ENCODE measurements around the gene EFHD2.

The EFHD2 gene

DNA sequence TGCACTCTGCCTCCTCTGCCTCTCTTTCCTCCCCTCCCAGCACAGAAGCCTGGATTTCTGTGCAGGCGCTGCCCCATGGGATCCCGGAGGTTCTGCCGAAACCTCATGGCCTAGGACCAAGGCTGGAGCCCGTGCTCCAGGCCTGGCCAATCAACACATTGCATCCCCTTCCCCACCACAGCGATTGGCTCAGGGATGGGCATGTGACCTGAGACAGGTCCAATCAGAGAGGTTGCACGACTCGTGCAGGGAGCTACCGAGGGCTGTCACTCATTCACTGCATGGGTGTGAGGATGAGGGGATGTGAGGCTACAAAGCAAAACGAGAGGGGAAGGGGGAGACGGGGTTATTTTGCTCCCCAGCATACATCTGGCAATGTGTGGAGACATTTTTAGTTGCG lies 62.9 kb downstream of the EFHD2 start:
- Histone ChIP-seq H3K4me3 (no peak overlapping the region), H3K9me3 (no peaks in the 10 kb centered on the region), H3K27ac (no peak overlapping the region), H3K36me3 (no peaks in the 10 kb centered on the region), H3K27me3 (no peaks in the 10 kb centered on the region), H3K4me1 (no peaks in the 10 kb centered on the region)
- intact Hi-C loops (cut with DNase I; ENCODE audit: low total_unique reads), result no loop called here
- no peak for DNase-seq
- TF ChIP-seq, protein P1, sequence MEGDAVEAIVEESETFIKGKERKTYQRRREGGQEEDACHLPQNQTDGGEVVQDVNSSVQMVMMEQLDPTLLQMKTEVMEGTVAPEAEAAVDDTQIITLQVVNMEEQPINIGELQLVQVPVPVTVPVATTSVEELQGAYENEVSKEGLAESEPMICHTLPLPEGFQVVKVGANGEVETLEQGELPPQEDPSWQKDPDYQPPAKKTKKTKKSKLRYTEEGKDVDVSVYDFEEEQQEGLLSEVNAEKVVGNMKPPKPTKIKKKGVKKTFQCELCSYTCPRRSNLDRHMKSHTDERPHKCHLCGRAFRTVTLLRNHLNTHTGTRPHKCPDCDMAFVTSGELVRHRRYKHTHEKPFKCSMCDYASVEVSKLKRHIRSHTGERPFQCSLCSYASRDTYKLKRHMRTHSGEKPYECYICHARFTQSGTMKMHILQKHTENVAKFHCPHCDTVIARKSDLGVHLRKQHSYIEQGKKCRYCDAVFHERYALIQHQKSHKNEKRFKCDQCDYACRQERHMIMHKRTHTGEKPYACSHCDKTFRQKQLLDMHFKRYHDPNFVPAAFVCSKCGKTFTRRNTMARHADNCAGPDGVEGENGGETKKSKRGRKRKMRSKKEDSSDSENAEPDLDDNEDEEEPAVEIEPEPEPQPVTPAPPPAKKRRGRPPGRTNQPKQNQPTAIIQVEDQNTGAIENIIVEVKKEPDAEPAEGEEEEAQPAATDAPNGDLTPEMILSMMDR (IDR thresholded peaks at IDR 0.05), result no peak

DNA sequence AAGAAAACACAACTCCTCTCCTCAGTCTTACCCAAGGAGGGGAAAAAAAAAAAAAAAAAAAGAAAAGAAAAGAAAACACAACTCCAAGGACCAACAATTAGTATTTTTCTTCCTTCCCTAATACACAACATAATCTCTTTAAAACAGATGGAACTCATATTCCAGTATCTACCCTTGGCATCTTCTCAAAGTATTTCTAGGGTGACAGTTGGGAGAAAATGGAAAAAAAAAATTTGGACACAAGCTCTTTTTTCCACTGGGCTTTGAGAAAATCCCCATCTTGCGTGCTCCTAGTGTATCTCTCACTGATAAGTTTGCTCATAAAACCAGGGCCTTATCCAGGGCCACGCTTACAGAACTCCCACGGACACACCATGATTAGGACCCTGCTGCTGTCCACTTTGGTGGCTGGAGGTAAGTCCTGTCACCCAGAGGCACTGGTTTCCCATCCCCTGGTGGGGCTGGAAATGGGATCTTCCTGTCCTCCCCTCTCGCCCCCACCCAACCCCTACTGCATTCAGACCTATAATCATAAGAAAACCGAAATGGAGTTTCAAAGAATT lies 66.1 kb downstream of the EFHD2 start, which contains the start of gene CELA2B:
CELA2B (plus strand) TSS at position 353 of the 563 bp plus-strand sequence; CDS start at position 375, 22 bp downstream.
- H3K27ac ChIP-seq, result no peak within 1 kb of the TSS
- H3K4me3 ChIP-seq, result no peak within 1 kb of the TSS
- intact Hi-C loops (cut with DNase I; ENCODE audit: low total_unique reads), result no loop called here
- no peaks in the 10 kb centered on the region for H3K27me3 ChIP-seq
- TF ChIP-seq, protein P1 (IDR thresholded peaks at IDR 0.05), result no peak
- H3K4me1 ChIP-seq, result no peaks in the 10 kb centered on the region
- DNase-seq, result no peak
- H3K36me3 ChIP-seq, result no peaks in the 10 kb centered on the region
- H3K9me3 ChIP-seq, result no peaks in the 10 kb centered on the region

DNA sequence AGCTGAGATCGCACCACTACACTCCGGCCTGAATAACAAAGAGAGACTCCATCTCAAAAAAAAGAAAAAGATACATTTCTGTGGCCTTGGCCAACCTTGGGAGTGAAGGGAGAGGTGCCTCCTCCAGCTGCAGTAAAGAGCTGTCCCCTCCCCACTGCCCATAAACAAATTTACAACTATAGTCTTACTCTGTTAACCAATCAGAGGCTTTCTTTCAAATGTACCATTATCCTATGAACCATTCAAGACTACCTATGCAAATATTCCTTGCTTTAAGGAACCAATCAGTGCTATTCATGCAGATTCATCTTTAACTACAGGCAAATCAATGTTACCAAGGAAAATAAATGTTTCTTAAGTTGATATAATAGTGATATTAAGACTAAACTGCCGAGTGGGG lies 67.2 kb downstream of the EFHD2 start:
- Histone ChIP-seq H3K4me1 (no peaks in the 10 kb centered on the region), H3K36me3 (no peaks in the 10 kb centered on the region), H3K27me3 (no peaks in the 10 kb centered on the region), H3K27ac (no peak overlapping the region), H3K9me3 (no peaks in the 10 kb centered on the region), H3K4me3 (no peak overlapping the region)
- TF ChIP-seq, protein P1 (IDR thresholded peaks at IDR 0.05), result no peak
- intact Hi-C loops (cut with DNase I; ENCODE audit: low total_unique reads), result no loop called here
- no peak for DNase-seq

DNA sequence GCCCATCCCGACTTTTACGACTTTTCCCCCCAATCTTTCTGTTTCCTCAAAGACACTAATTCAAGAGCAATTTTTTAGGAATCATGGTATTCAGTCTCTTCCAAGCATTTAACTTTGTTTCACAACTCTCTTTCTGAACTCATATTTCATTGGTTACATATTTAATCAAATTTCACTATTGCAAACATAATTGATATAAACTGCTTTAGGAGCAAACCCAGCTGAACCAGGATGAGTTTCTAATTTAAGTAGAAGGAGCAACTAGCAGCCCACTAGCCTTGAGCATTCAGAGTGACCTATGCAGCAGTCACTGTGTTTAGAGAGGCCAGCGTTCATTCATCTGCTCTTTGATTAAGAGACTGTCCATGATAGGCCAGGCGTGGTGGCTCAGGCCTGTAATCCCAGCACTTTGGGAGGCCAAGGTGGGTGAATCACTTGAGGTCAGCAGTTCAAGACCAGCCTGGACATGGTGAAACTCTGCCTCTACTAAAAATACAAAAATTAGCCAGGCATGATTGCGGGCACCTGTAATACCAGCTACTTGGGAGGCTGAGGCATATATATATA lies 68.0 kb downstream of the EFHD2 start:
- Histone ChIP-seq H3K4me1 (no peaks in the 10 kb centered on the region), H3K4me3 (no peak overlapping the region), H3K9me3 (no peaks in the 10 kb centered on the region), H3K36me3 (peaks cover 0 to 4% (median 0%) of the 10 kb centered on the region in 3 donors), H3K27ac (no peak overlapping the region), H3K27me3 (no peaks in the 10 kb centered on the region)
- no peak for DNase-seq
- TF ChIP-seq, protein P1 (IDR thresholded peaks at IDR 0.05), result no peak
- intact Hi-C loops (cut with DNase I; ENCODE audit: low total_unique reads), result no loop called here

Measured in tibial artery (tissue), 4 donors.